Keratinocyte (primary cell): Measurements from ENCODE around the gene FDXR. TPM values are rescaled to one million over a fixed set of nuclear protein-coding genes. Genes with fewer than 3 reads are reported as not detected.

Experiments
- DNase-seq: peaks from one replicate; pipeline ENCODE4 v3.0.0-alpha.2; 2011; ENCODE audit warnings: low read depth, missing footprints, low spot score
- FAIRE-seq: peaks from 2 replicates; lab custom pipeline; 2011; peaks lifted over from hg19 to GRCh38; lab: Jason Lieb, UNC
- H2AFZ ChIP-seq: 2 replicates; pipeline ENCODE4 v1.6.0; 2012; ENCODE audit warnings: low read length, control low read depth, inconsistent platforms; ENCODE audit not compliant: control insufficient read depth
- H3K27ac ChIP-seq: 2 replicates; pipeline ENCODE4 v1.5.1; 2011; ENCODE audit warnings: low read length; ENCODE audit not compliant: control insufficient read depth, insufficient read depth
- H3K27me3 ChIP-seq: 3 replicates; pipeline ENCODE4 v1.6.0; 2011; ENCODE audit warnings: low read length; ENCODE audit not compliant: control insufficient read depth, insufficient read depth; ENCODE audit errors: extremely low read depth
- H3K36me3 ChIP-seq, 2 experiments: 2 replicates in 1 of 2; 3 replicates in 1 of 2; pipeline ENCODE4 v1.5.1; 2011; ENCODE audit warnings: low read length in 2 of 2, mild to moderate bottlenecking in 1 of 2; ENCODE audit not compliant: control insufficient read depth in 2 of 2, insufficient read depth in 2 of 2; ENCODE audit errors: extremely low read depth in 1 of 2
- H3K4me1 ChIP-seq: 3 replicates; pipeline ENCODE4 v1.5.1; 2011; ENCODE audit warnings: low read length; ENCODE audit not compliant: control insufficient read depth, insufficient read depth; ENCODE audit errors: extremely low read depth
- H3K4me2 ChIP-seq: 3 replicates; pipeline ENCODE4 v1.6.0; 2011; ENCODE audit warnings: low read depth, low read length; ENCODE audit not compliant: control insufficient read depth, insufficient read depth; ENCODE audit errors: extremely low read depth
- H3K4me3 ChIP-seq, 3 experiments: fragments of 200-600 bp in 1 of 3; sonication (generic) in 1 of 3; 2 replicates in 2 of 3; 3 replicates in 1 of 3; pipeline ENCODE4 v1.5.1; 2011 to 2016; ENCODE audit warnings: low read length in 3 of 3, mild to moderate bottlenecking in 3 of 3, control low read depth in 2 of 3, inconsistent platforms in 1 of 3, low read depth in 1 of 3, mixed read lengths in 1 of 3, mixed run types in 1 of 3, moderate library complexity in 1 of 3; ENCODE audit not compliant: control insufficient read depth in 2 of 3, insufficient read depth in 2 of 3; ENCODE audit errors: extremely low read depth in 1 of 3
- H3K79me2 ChIP-seq: 2 replicates; pipeline ENCODE4 v1.6.0; 2012; ENCODE audit warnings: low read length; ENCODE audit not compliant: control insufficient read depth, insufficient read depth
- H3K9ac ChIP-seq: 3 replicates; pipeline ENCODE4 v1.6.0; 2011; ENCODE audit warnings: low read length; ENCODE audit not compliant: control insufficient read depth, insufficient read depth; ENCODE audit errors: extremely low read depth
- H3K9me1 ChIP-seq: 3 replicates; pipeline ENCODE4 v1.6.0; 2011; ENCODE audit warnings: low read length; ENCODE audit not compliant: control insufficient read depth, insufficient read depth; ENCODE audit errors: extremely low read depth
- H3K9me3 ChIP-seq: 2 replicates; pipeline ENCODE4 v1.5.1; 2012; ENCODE audit warnings: low read depth, low read length; ENCODE audit not compliant: control insufficient read depth
- H4K20me1 ChIP-seq: 3 replicates; pipeline ENCODE4 v1.6.0; 2011; ENCODE audit warnings: low read length; ENCODE audit not compliant: control insufficient read depth, insufficient read depth; ENCODE audit errors: extremely low read depth
- EZH2 ChIP-seq: IDR thresholded peaks from one replicate; pipeline ENCODE4 v1.6.1; 2012; ENCODE audit warnings: inconsistent platforms, mild to moderate bottlenecking, low read length, moderate library complexity
- dilution Hi-C: fragments of 300-500 bp; cut with MboI; formaldehyde crosslinking; loops from one replicate; pipeline ENCODE4 v1.7.0; 2020; ENCODE audit warnings: low sequenced_read_pairs; ENCODE audit not compliant: extremely low pct_ligation_motif_present
- polyA plus RNA-seq, 5 experiments: library from polyadenylated mRNA; depleted of rRNA in 3 of 5; stranded (reverse) in 3 of 5; stranded (forward) in 1 of 5; unstranded in 1 of 5; fragments of >200 nt; gene quantifications; 1 replicate in 1 of 5; 2 replicates in 3 of 5; 3 replicates in 1 of 5; pipeline versions ENCODE4 v1.2.1 to v1.2.3, GENCODE V29; 2011 to 2012; ENCODE audit warnings: missing spikeins in 2 of 5, low read depth in 1 of 5, low replicate concordance in 1 of 5
- TF ChIP-seq, protein P1 (sequence below), 3 experiments: IDR thresholded peaks in 1 of 3; conservative IDR thresholded peaks in 1 of 3; optimal IDR thresholded peaks in 1 of 3; 2 replicates in 2 of 3; 3 replicates in 1 of 3; pipeline versions ENCODE3 to v1.5.1; 2011; ENCODE audit warnings: low read length in 3 of 3, mild to moderate bottlenecking in 3 of 3, moderate library complexity in 2 of 3, control low read depth in 1 of 3, inconsistent platforms in 1 of 3; ENCODE audit not compliant: insufficient read depth in 2 of 3; ENCODE audit errors: extremely low read depth in 1 of 3

Gene FDXR
- polyA plus RNA-seq, 1 donor (not counting 4 experiments of a cell fraction or from before 2014, with no cell fraction given): 12.0 TPM

- Histone ChIP-seq H2AFZ (no peak overlapping the region), H3K79me2 (no peaks in the 10 kb centered on the region), H3K9me3 (no peaks in the 10 kb centered on the region), H3K27ac (no peak overlapping the region), H3K9me1 (no peaks in the 10 kb centered on the region), H3K4me1 (no peaks in the 10 kb centered on the region), H3K4me2 (no peak overlapping the region), H3K4me3 (no peak overlapping the region), H3K36me3 (peaks cover 0 to 4% of the 10 kb centered on the region in 2 experiments), H3K9ac (no peak overlapping the region), H3K27me3 (no peaks in the 10 kb centered on the region), H4K20me1 (no peaks in the 10 kb centered on the region)
- dilution Hi-C loops: no loop called here
- FAIRE-seq: no peak
- no peak for DNase-seq
- no peak for TF ChIP-seq EZH2
- TF ChIP-seq, protein P1, sequence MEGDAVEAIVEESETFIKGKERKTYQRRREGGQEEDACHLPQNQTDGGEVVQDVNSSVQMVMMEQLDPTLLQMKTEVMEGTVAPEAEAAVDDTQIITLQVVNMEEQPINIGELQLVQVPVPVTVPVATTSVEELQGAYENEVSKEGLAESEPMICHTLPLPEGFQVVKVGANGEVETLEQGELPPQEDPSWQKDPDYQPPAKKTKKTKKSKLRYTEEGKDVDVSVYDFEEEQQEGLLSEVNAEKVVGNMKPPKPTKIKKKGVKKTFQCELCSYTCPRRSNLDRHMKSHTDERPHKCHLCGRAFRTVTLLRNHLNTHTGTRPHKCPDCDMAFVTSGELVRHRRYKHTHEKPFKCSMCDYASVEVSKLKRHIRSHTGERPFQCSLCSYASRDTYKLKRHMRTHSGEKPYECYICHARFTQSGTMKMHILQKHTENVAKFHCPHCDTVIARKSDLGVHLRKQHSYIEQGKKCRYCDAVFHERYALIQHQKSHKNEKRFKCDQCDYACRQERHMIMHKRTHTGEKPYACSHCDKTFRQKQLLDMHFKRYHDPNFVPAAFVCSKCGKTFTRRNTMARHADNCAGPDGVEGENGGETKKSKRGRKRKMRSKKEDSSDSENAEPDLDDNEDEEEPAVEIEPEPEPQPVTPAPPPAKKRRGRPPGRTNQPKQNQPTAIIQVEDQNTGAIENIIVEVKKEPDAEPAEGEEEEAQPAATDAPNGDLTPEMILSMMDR (optimal IDR thresholded peaks at IDR 0.05 in 1 of 3, IDR thresholded peaks at IDR 0.05 in 1 of 3, conservative IDR thresholded peaks at IDR 0.05 in 1 of 3; ENCODE audit: extremely low read depth in 1 of 3, insufficient read depth in 2 of 3, low read length in 3 of 3): no peak
Measured at GRCh38 chr17:74833501-74834377, 39.1 kb downstream of the FDXR start.

GRCh38 chr17:74832421-74832820, 40.4 kb downstream of the FDXR start:
- Histone ChIP-seq H2AFZ (no peak overlapping the region), H3K79me2 (no peaks in the 10 kb centered on the region), H3K4me1 (no peaks in the 10 kb centered on the region), H4K20me1 (no peaks in the 10 kb centered on the region), H3K4me2 (no peak overlapping the region), H3K9me3 (no peaks in the 10 kb centered on the region), H3K36me3 (peaks cover 0 to 4% of the 10 kb centered on the region in 2 experiments), H3K27ac (no peak overlapping the region), H3K9ac (no peak overlapping the region), H3K9me1 (no peaks in the 10 kb centered on the region), H3K4me3 (no peak overlapping the region), H3K27me3 (no peaks in the 10 kb centered on the region)
- DNase-seq: no peak
- dilution Hi-C loops: no loop called here
- TF ChIP-seq, protein P1 (optimal IDR thresholded peaks at IDR 0.05 in 1 of 3, IDR thresholded peaks at IDR 0.05 in 1 of 3, conservative IDR thresholded peaks at IDR 0.05 in 1 of 3; ENCODE audit: extremely low read depth in 1 of 3, insufficient read depth in 2 of 3, low read length in 3 of 3): no peak
- TF ChIP-seq EZH2: no peak
- no peak for FAIRE-seq
